Ovary (tissue), 3 donors: Measurements from ENCODE around the gene NLRP3.

ENCODE experiments used
- EP300 ChIP-seq: sonication (generic); formaldehyde crosslinking; IDR thresholded peaks from one replicate; pipeline ENCODE4 v1.6.1; 2017; ENCODE audit warnings: antibody characterized with exemption
- TF ChIP-seq, protein P1 (sequence below), 3 donors: fragments of 450-650 bp in 2 of 3; fragments of 200-600 bp in 1 of 3; IDR thresholded peaks; one replicate each; pipeline versions ENCODE4 v1.5.1 to v1.8.0; 2016 to 2022; ENCODE audit warnings: antibody characterized with exemption in 3 of 3, mild to moderate bottlenecking in 1 of 3
- donor health status: DM: no; HTN: no; CAD: no.

DNA sequence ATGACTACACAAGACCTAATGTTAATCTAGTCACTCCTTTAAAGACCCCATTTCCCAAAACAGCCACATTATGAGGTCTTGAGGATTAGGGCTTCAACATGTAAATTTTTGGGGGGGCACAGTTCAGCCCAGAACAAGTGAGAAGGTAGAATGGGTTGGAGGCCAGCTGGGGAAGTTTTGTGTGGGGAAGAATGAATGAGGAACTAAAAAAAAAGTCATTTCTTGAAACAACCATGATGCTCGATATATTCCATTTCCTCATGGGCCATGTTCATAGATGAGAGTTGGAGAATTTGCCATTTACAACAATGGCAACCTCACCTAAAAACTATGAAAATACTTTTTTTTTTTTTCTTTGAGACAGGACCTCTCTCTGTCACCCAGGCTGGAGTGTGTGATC lies 14.5 kb downstream of the NLRP3 start:
- TF ChIP-seq, protein P1, sequence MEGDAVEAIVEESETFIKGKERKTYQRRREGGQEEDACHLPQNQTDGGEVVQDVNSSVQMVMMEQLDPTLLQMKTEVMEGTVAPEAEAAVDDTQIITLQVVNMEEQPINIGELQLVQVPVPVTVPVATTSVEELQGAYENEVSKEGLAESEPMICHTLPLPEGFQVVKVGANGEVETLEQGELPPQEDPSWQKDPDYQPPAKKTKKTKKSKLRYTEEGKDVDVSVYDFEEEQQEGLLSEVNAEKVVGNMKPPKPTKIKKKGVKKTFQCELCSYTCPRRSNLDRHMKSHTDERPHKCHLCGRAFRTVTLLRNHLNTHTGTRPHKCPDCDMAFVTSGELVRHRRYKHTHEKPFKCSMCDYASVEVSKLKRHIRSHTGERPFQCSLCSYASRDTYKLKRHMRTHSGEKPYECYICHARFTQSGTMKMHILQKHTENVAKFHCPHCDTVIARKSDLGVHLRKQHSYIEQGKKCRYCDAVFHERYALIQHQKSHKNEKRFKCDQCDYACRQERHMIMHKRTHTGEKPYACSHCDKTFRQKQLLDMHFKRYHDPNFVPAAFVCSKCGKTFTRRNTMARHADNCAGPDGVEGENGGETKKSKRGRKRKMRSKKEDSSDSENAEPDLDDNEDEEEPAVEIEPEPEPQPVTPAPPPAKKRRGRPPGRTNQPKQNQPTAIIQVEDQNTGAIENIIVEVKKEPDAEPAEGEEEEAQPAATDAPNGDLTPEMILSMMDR (IDR thresholded peaks at IDR 0.05): no peak
- TF ChIP-seq EP300: no peak
